Measurements from ENCODE around the gene GSTO1. TPM values are rescaled to one million over a fixed set of nuclear protein-coding genes. Genes with fewer than 3 reads are reported as not detected.
"Not testable (repeated sequence)": the region's sequence is repeated elsewhere in the genome, so short reads cannot be mapped to it uniquely, and the experiment has no call there.

GSTO1 gene
- total RNA-seq, 4 donors from 2014 or later: 63.9 to 116 (median 97.6) TPM

DNA sequence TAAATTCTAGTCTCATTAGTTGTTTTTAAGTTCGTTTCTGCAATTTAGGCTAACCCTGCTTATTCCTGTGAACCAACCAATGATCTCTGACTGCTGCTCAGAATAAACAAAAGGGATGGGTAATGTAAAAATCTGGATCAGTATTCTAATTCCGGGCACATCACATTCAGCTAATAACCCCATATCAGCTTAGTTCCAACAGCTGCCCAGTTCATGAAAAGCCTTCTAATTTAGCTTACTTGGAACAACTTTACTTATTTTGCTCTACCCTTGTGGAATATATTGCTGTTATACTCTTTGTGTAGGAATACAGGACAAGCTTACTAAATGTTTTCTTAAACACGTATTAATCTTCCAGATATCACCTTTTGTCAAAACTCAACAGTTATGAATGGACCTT, 18.9 kb upstream of the GSTO1 start:
- ATAC-seq (ENCODE audit: low FRiP score) (no peak), DNase-seq (ENCODE audit: low spot score) (no peak)
- no peak for TF ChIP-seq CTCF (IDR thresholded peaks at IDR 0.05)

- DNase-seq (ENCODE audit: low spot score) (no peak), ATAC-seq (ENCODE audit: low FRiP score) (no peak)
- no peak for TF ChIP-seq CTCF (IDR thresholded peaks at IDR 0.05)
These were observed 14.6 kb upstream of the GSTO1 start for GRCh38 chr10:104240078-104240477.

DNA sequence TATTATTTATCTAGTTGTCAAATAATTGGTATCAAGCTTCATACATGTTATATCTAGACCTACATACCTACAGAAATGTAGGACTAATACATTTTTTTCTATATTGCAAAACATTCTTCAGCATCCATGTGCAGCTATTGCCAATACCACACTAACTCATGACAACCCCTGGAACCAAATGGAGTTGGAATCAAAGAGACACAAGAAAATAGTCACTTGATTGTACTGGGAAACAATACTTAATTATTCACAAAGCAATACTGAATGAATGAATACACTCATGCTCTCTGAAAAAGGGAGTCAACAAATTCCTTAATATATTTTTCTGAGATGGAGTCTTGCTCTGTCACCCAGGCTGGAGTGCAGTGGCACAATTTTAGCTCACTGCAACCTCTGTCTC, 12.1 kb upstream of the GSTO1 start:
- DNase-seq (ENCODE audit: low spot score): no peak
- TF ChIP-seq CTCF (IDR thresholded peaks at IDR 0.05): no peak
- no peak for ATAC-seq (ENCODE audit: low FRiP score)

DNA sequence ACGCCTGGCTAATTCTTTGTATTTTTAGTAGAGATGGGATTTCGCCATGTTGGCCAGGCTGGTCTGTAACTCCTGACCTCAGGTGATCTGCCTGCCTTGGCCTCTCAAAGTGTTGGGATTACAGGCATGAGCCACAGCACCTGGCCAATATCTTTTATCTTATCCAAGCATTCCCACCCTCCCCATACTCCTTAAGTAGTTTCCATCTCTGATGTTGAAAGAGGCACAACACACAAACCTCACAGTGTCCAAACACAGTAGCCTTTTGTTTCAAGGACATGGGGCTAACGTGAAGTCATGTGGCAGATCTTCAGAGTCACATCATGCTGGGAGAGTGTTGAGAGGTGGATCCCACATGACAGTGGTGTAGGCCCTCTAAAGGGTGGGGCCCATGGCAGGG, 11.7 kb upstream of the GSTO1 start:
- not testable (repeated sequence) for ATAC-seq (ENCODE audit: low FRiP score); DNase-seq (ENCODE audit: low spot score)

GRCh38 chr10:104243512-104243911, 11.2 kb upstream of the GSTO1 start:
- DNase-seq (ENCODE audit: low spot score): no peak
- no peak for ATAC-seq (ENCODE audit: low FRiP score)
- TF ChIP-seq CTCF (IDR thresholded peaks at IDR 0.05): no peak

- TF ChIP-seq CTCF (IDR thresholded peaks at IDR 0.05): no peak
- no peak for DNase-seq (ENCODE audit: low spot score)
- no peak for ATAC-seq (ENCODE audit: low FRiP score)
These were observed 9.5 kb upstream of the GSTO1 start for GRCh38 chr10:104245066-104245632.

DNA sequence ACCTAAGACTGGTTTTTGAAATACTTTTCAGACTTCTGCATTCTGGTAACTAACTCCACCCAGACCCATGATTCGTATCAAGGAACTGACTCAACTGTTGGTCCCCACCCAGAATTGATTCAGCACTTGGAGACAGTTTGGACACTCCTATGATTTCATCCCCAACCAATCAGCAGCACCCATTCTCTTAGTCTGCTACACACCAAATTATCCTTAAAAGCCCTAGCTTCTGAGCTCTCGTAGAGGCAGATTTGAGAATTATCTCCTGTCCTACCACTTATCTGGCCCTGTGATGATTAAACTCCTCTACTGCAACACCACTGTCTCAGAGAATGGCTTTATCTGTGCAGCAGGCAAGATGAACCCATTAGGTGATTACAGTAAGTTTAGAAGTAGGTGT, 7.7 kb upstream of the GSTO1 start:
- peak; percentile 44 for ATAC-seq (ENCODE audit: low FRiP score)

More for the DNA sequence above, 7.7 kb upstream of the GSTO1 start:
- TF ChIP-seq CTCF (IDR thresholded peaks at IDR 0.05): no peak
- no peak for DNase-seq (ENCODE audit: low spot score)

All from omental fat pad (tissue), 4 donors.